Natural killer cell (primary cell): ENCODE results near the gene ENPP3. TPM values are rescaled to one million over a fixed set of nuclear protein-coding genes. Genes with fewer than 3 reads are reported as not detected.

Experiments
- ATAC-seq, 3 donors: fragments of 150-1000 bp in 2 of 3; fragments of 200-7000 bp in 1 of 3; cut with Tn5 transposase; 1 replicate in 1 of 3; 2 replicates in 2 of 3; pipeline ENCODE4 v1.10.0; 2021; ENCODE audit warnings: mild to moderate bottlenecking in 2 of 3, moderate library complexity in 2 of 3
- DNase-seq, 2 donors: peaks; one replicate each; pipeline versions ENCODE4 v3.0.0 to v3.0.0-alpha.2; 2013 to 2021; ENCODE audit warnings: mixed read lengths in 1 of 2
- H3K27ac ChIP-seq: one replicate; pipeline ENCODE4 v1.5.1; 2013; ENCODE audit warnings: mild to moderate bottlenecking, low read length
- H3K27me3 ChIP-seq: one replicate; pipeline ENCODE4 v1.6.1; 2013; ENCODE audit warnings: low read length; ENCODE audit not compliant: control insufficient read depth, insufficient read depth
- H3K36me3 ChIP-seq: one replicate; pipeline ENCODE4 v1.6.1; 2013; ENCODE audit warnings: low read length; ENCODE audit not compliant: control insufficient read depth, insufficient read depth
- H3K4me1 ChIP-seq: one replicate; pipeline ENCODE4 v1.6.1; 2013; ENCODE audit warnings: low read length; ENCODE audit not compliant: control insufficient read depth, insufficient read depth
- H3K4me3 ChIP-seq: one replicate; pipeline ENCODE4 v1.5.1; 2013; ENCODE audit warnings: low read length
- H3K9me3 ChIP-seq: one replicate; pipeline ENCODE4 v1.6.1; 2013; ENCODE audit warnings: low read length; ENCODE audit not compliant: control insufficient read depth, insufficient read depth
- H3K27ac Mint-ChIP-seq, 2 donors: one replicate each; pipeline ENCODE4 v1.8.0; 2022; ENCODE audit warnings: mild to moderate bottlenecking in 2 of 2, mixed read lengths in 2 of 2, moderate library complexity in 1 of 2
- H3K27me3 Mint-ChIP-seq, 2 donors: one replicate each; pipeline ENCODE4 v1.8.0; 2022; ENCODE audit warnings: low read depth in 2 of 2, mixed read lengths in 2 of 2
- H3K36me3 Mint-ChIP-seq: one replicate; pipeline ENCODE4 v1.8.0; 2022; ENCODE audit warnings: mixed read lengths
- H3K4me1 Mint-ChIP-seq, 2 donors: one replicate each; pipeline ENCODE4 v1.8.0; 2022; ENCODE audit warnings: mixed read lengths in 2 of 2
- H3K4me3 Mint-ChIP-seq: one replicate; pipeline ENCODE4 v1.8.0; 2022; ENCODE audit warnings: mild to moderate bottlenecking, moderate library complexity, mixed read lengths
- H3K9me3 Mint-ChIP-seq, 2 donors: one replicate each; pipeline ENCODE4 v1.8.0; 2022; ENCODE audit warnings: mixed read lengths in 2 of 2
- CTCF ChIP-seq: fragments of 200-600 bp; IDR thresholded peaks from one replicate; pipeline ENCODE4 v1.8.0; 2022; ENCODE audit warnings: antibody characterized with exemption
- WGBS: methylation state at CpG from one replicate; pipeline ENCODE4 v1.1.7; 2013; ENCODE audit warnings: missing lambda C conversion rate; ENCODE audit not compliant: insufficient coverage; 5-methylcytosine and 5-hydroxymethylcytosine counted together
- intact Hi-C: fragments of 100-400 bp; cut with micrococcal nuclease; formaldehyde crosslinking; loops from one replicate; pipeline ENCODE4 v1.14.2; 2022
- total RNA-seq, 4 donors: library from RNA; stranded (reverse); fragments of 120-200 nt in 1 of 4; gene quantifications; one replicate each; pipeline versions ENCODE4 v1.2.3 to v1.2.4, GENCODE V29; 2013 to 2022

The ENPP3 gene
- total RNA-seq, 3 donors from 2014 or later (not counting 1 experiment from before 2014, with no cell fraction given): 0.33 to 32.4 (median 1.8) TPM

- no peak for TF ChIP-seq CTCF
- no peaks in the 10 kb centered on the region for H3K36me3 Mint-ChIP-seq
- H3K4me3 Mint-ChIP-seq: no peak overlapping the region
- no peak overlapping the region for H3K4me3 ChIP-seq
- DNase-seq (peak in 1 of 2 donors; percentile 7), ATAC-seq (peak; percentile 69 to 72 (median 71))
- no peaks in the 10 kb centered on the region for H3K27me3 ChIP-seq
- H3K27ac Mint-ChIP-seq: no peak overlapping the region
- H3K27me3 Mint-ChIP-seq: peaks cover 0 to 4% of the 10 kb centered on the region in 2 donors
- H3K27ac ChIP-seq: no peak overlapping the region
- H3K36me3 ChIP-seq: no peaks in the 10 kb centered on the region
- H3K9me3 Mint-ChIP-seq: no peaks in the 10 kb centered on the region
- H3K9me3 ChIP-seq: no peaks in the 10 kb centered on the region
- WGBS: 0% methylated on average over 2 of the region's 2 CpGs
- no peaks in the 10 kb centered on the region for H3K4me1 Mint-ChIP-seq
- intact Hi-C loops: no loop called here
- no peaks in the 10 kb centered on the region for H3K4me1 ChIP-seq
Measured at GRCh38 chr6:131640100-131640499, 3.0 kb downstream of the ENPP3 start.

GRCh38 chr6:131640576-131640975 is 3.5 kb downstream of the ENPP3 start:
- no peaks in the 10 kb centered on the region for H3K9me3 Mint-ChIP-seq
- TF ChIP-seq CTCF: no peak
- H3K4me1 Mint-ChIP-seq: no peaks in the 10 kb centered on the region
- Histone ChIP-seq H3K27me3 (no peaks in the 10 kb centered on the region), H3K27ac (peak overlapping the region; percentile 29), H3K9me3 (no peaks in the 10 kb centered on the region), H3K36me3 (no peaks in the 10 kb centered on the region), H3K4me3 (no peak overlapping the region), H3K4me1 (no peaks in the 10 kb centered on the region)
- no peak for DNase-seq
- intact Hi-C loops: no loop called here
- no peak overlapping the region for H3K27ac Mint-ChIP-seq
- peaks cover 0 to 4% of the 10 kb centered on the region in 2 donors for H3K27me3 Mint-ChIP-seq
- peak in 1 of 3 donors; percentile 54 for ATAC-seq
- H3K36me3 Mint-ChIP-seq: no peaks in the 10 kb centered on the region
- WGBS: 100% methylated on average over 2 of the region's 3 CpGs
- no peak overlapping the region for H3K4me3 Mint-ChIP-seq

- no peak overlapping the region for H3K27ac Mint-ChIP-seq
- no peaks in the 10 kb centered on the region for H3K36me3 ChIP-seq
Measured at GRCh38 chr6:131641554-131641953, 4.5 kb downstream of the ENPP3 start.

More at GRCh38 chr6:131641554-131641953, 4.5 kb downstream of the ENPP3 start:
- Mint-ChIP-seq H3K27me3 (peaks cover 0 to 4% of the 10 kb centered on the region in 2 donors), H3K9me3 (no peaks in the 10 kb centered on the region), H3K4me3 (no peak overlapping the region), H3K36me3 (no peaks in the 10 kb centered on the region), H3K4me1 (no peaks in the 10 kb centered on the region)
- DNase-seq (no peak), ATAC-seq (no peak)
- no peak overlapping the region for H3K27ac ChIP-seq
- intact Hi-C loops: no loop called here
- H3K4me3 ChIP-seq: no peak overlapping the region
- H3K4me1 ChIP-seq: no peaks in the 10 kb centered on the region
- TF ChIP-seq CTCF: no peak
- H3K27me3 ChIP-seq: no peaks in the 10 kb centered on the region
- H3K9me3 ChIP-seq: no peaks in the 10 kb centered on the region
- 100% methylated on average over 1 of the region's 1 CpG for WGBS
